Suprapubic skin (tissue), 4 donors: ENCODE measurements around the gene PA2G4.

Source experiments
- EP300 ChIP-seq: sonication (generic); formaldehyde crosslinking; IDR thresholded peaks from one replicate; pipeline ENCODE4 v1.6.1; 2017; ENCODE audit warnings: antibody characterized with exemption
- POLR2AphosphoS5 ChIP-seq, 3 donors: sonication (generic); formaldehyde crosslinking; IDR thresholded peaks; one replicate each; pipeline ENCODE4 v1.6.1; 2017; ENCODE audit warnings: antibody characterized with exemption in 3 of 3
- TF ChIP-seq, protein P1 (sequence below), 2 donors: fragments of 200-600 bp in 1 of 2; fragments of 450-650 bp in 1 of 2; sonication (generic) in 1 of 2; IDR thresholded peaks; one replicate each; pipeline ENCODE4 v1.5.1; 2016 to 2019; ENCODE audit warnings: antibody characterized with exemption in 2 of 2, mild to moderate bottlenecking in 1 of 2, moderate library complexity in 1 of 2

- TF ChIP-seq POLR2AphosphoS5 (IDR thresholded peaks at IDR 0.05) (no peak), EP300 (no peak)
- TF ChIP-seq, protein P1, sequence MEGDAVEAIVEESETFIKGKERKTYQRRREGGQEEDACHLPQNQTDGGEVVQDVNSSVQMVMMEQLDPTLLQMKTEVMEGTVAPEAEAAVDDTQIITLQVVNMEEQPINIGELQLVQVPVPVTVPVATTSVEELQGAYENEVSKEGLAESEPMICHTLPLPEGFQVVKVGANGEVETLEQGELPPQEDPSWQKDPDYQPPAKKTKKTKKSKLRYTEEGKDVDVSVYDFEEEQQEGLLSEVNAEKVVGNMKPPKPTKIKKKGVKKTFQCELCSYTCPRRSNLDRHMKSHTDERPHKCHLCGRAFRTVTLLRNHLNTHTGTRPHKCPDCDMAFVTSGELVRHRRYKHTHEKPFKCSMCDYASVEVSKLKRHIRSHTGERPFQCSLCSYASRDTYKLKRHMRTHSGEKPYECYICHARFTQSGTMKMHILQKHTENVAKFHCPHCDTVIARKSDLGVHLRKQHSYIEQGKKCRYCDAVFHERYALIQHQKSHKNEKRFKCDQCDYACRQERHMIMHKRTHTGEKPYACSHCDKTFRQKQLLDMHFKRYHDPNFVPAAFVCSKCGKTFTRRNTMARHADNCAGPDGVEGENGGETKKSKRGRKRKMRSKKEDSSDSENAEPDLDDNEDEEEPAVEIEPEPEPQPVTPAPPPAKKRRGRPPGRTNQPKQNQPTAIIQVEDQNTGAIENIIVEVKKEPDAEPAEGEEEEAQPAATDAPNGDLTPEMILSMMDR (IDR thresholded peaks at IDR 0.05) = no peak
Observed at GRCh38 chr12:56061982-56062381, 42.4 kb upstream of the PA2G4 start.
